Gastrocnemius medialis (tissue), 4 donors: ENCODE data around the gene PARD3.

Experiments used
- CTCF ChIP-seq, 5 experiments: fragments of 450-650 bp in 3 of 5; fragments of 200-600 bp in 2 of 5; sonication (generic) in 2 of 5; IDR thresholded peaks in 4 of 5; conservative IDR thresholded peaks in 1 of 5; 1 replicate in 4 of 5; 2 replicates in 1 of 5; pipeline ENCODE4 v1.5.1; 2016 to 2019; ENCODE audit warnings: antibody characterized with exemption in 5 of 5, mild to moderate bottlenecking in 3 of 5, moderate library complexity in 3 of 5
- POLR2A ChIP-seq, 2 donors: fragments of 450-650 bp; IDR thresholded peaks; one replicate each; pipeline ENCODE4 v1.6.1; 2017; ENCODE audit warnings: antibody characterized with exemption in 2 of 2, mild to moderate bottlenecking in 2 of 2, moderate library complexity in 2 of 2

DNA sequence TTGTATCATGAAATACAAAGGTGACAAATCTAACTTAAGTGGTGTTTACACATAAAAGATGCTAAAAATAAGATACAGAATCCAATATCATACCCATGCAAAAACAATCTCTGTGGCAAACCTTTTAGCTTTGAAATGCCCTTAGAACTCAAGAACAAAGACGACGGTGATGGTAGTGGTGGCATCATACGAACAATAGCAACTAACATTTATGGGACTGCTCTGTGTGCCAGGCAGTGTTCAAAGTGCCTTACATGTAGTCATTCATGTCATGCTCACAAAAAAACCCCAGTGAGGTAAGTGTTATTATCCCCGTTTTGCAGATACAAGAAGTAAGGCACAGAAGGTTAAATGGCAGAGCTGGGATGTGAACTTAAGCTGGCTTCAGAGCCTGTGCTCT, 563.9 kb downstream of the PARD3 start:
- TF ChIP-seq CTCF (IDR thresholded peaks at IDR 0.05 in 4 of 5, conservative IDR thresholded peaks at IDR 0.05 in 1 of 5) (no peak), POLR2A (IDR thresholded peaks at IDR 0.05) (no peak)
